GM12874 (cell line): ENCODE data around the gene SCARF1.

Experiments
- CTCF ChIP-seq: IDR thresholded peaks from 2 replicates; pipeline ENCODE4 v1.5.1; 2011; ENCODE audit warnings: low read depth, mild to moderate bottlenecking, control low read depth, low read length, moderate library complexity; ENCODE audit not compliant: insufficient read depth

The SCARF1 gene

GRCh38 chr17:1607971-1608320, 37.6 kb downstream of the SCARF1 start:
- TF ChIP-seq CTCF: no peak

- TF ChIP-seq CTCF: no peak
These were observed 39.1 kb downstream of the SCARF1 start for GRCh38 chr17:1606352-1606985.

- no peak for TF ChIP-seq CTCF
These were observed 39.7 kb downstream of the SCARF1 start for GRCh38 chr17:1605681-1606351.

- no peak for TF ChIP-seq CTCF
These were observed 40.6 kb downstream of the SCARF1 start for GRCh38 chr17:1604831-1605528.

DNA sequence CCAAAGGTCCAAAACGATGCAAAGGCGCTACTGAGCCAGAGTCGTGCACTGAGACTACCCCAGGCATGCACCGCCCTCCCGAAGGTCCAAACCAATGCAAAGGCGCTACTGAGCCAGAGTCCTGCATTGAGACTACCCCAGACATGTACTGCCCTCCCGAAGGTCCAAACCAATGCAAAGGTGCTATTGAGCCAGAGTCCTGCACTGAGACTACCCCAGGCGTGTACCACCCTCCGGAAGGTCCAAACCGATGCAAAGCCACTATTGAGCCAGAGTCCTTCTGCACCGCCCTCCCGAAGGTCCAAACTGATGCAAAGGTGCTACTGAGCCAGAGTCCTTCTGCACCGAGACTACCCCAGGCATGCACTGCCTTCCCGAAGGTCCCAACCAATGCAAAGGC, 44.0 kb downstream of the SCARF1 start:
- TF ChIP-seq CTCF: no peak

DNA sequence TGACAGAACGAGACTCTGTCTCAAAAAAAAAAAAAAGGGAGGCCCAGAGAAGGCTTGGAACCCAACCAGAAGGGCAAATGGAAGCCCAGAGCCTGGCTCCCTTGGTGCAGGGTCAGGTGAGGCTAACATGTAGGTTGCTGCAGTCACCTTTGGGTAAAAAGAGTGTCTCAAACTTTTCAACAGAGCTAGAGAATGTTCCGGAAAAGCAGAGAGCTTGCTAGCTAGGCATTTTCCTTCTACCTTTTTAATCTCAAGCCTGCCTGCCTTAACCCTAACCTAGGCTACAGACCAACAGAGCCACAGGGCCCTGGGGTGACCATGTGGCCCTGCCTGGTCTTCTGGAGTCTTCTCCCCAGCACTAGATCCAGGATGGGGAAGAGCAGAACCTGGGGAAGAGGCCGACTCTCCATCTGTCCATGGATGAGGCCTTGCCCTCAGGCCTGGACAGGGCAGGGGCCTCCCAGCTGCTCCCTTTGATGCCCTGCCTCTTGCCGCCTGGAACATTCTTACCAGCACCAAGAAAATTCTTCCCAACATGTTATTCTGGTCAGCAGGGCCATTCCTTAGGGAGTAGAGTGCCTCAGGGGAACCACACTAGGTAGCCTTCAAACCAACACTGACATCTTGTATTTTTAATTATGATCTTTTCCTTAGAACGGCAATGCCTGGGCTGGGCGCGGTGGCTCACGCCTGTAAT, 47.0 kb downstream of the SCARF1 start:
- no peak for TF ChIP-seq CTCF

DNA sequence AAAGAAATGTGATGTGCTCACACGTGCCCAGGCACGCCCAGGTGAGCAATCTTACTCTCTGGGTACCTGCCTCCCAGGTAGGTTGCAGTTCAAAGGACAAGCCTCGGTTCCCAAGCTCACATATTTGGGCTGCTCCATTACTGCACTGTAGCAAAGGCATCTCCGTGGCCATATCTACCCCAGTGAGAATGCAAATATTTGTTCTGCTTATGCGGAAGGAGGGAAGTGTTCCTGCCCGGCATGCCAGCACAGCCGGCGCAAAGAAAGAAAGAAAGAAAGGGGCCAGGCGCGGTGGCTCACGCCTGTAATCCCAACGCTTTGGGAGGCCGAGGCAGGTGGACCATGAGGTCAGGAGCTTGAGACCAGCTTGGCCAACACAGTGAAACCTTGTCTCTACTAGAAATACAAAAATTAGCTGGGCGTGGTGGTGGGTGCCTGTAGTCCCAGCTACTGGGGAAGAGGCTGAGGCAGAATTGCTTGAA, 47.6 kb downstream of the SCARF1 start:
- no peak for TF ChIP-seq CTCF
